A204.1 (cell line): ENCODE data around the gene HEATR3.

Experiments used
- FAIRE-seq: peaks from 2 replicates; lab custom pipeline; 2012; peaks lifted over from hg19 to GRCh38; lab: Jason Lieb, UNC

Gene HEATR3

GRCh38 chr16:50153596-50154419, 88.0 kb downstream of the HEATR3 start:
- FAIRE-seq = no peak

- no peak for FAIRE-seq
Observed at GRCh38 chr16:50154420-50154950, 88.7 kb downstream of the HEATR3 start.

- FAIRE-seq = no peak
Observed at GRCh38 chr16:50155925-50156324, 90.2 kb downstream of the HEATR3 start.
